ENCODE results near the gene CYTL1.

Gene CYTL1

GRCh38 chr4:4968161-4968725, 51.0 kb downstream of the CYTL1 start:
- no peak for DNase-seq (ENCODE audit: low read depth in 2 of 2)
